Endothelial cell of umbilical vein (primary cell): ENCODE measurements around the gene CHP1. TPM values are rescaled to one million over a fixed set of nuclear protein-coding genes. Genes with fewer than 3 reads are reported as not detected.
"Not testable (repeated sequence)": the region's sequence is repeated elsewhere in the genome, so short reads cannot be mapped to it uniquely, and the experiment has no call there.

ENCODE experiments used
- BruUV-seq: library from RNA; stranded (reverse); fragments of 400-500 nt; replicated peaks from 2 replicates; lab custom pipeline; 2021; lab: Mats Ljungman, UMichigan
- CTCF ChIA-PET: fragments of 300-600, 350-600 bp; sonication (Branson Sonifier 250); formaldehyde crosslinking; loops from one replicate; lab custom pipeline; 2021; ENCODE audit warnings: antibody characterized with exemption, inconsistent platforms; lab: Charles Lee
- POLR2A ChIA-PET: fragments of 300-600, 350-600 bp; sonication (Branson Sonifier 250); formaldehyde crosslinking; loops from one replicate; lab custom pipeline; 2021; ENCODE audit warnings: antibody characterized with exemption, inconsistent platforms; lab: Charles Lee
- DNase-seq: peaks from one replicate; pipeline ENCODE4 v3.0.0-alpha.2; 2011; ENCODE audit warnings: low read depth, low spot score
- FAIRE-seq: peaks from 2 replicates; lab custom pipeline; 2011; peaks lifted over from hg19 to GRCh38; lab: Jason Lieb, UNC
- H2AFZ ChIP-seq: 2 replicates; pipeline ENCODE4 v1.6.0; 2012; ENCODE audit warnings: low read depth, low read length, control low read depth, inconsistent platforms
- H3K27ac ChIP-seq: 2 replicates; pipeline ENCODE4 v1.5.1; 2011; ENCODE audit warnings: low read depth, mild to moderate bottlenecking, control low read depth, low read length, moderate library complexity; ENCODE audit not compliant: insufficient read depth
- H3K27me3 ChIP-seq, 2 experiments: 2 replicates each; pipeline versions ENCODE4 v1.6.0 to v1.6.1; 2011; ENCODE audit warnings: low read length in 2 of 2, mixed read lengths in 1 of 2; ENCODE audit not compliant: control insufficient read depth in 2 of 2, insufficient read depth in 2 of 2
- H3K36me3 ChIP-seq, 2 experiments: 2 replicates in 1 of 2; 3 replicates in 1 of 2; pipeline ENCODE4 v1.5.1; 2011; ENCODE audit warnings: low read length in 2 of 2, mild to moderate bottlenecking in 1 of 2, moderate library complexity in 1 of 2; ENCODE audit not compliant: control insufficient read depth in 2 of 2, insufficient read depth in 2 of 2; ENCODE audit errors: extremely low read depth in 1 of 2
- H3K4me1 ChIP-seq: 3 replicates; pipeline ENCODE4 v1.5.1; 2011; ENCODE audit warnings: mild to moderate bottlenecking, low read length; ENCODE audit not compliant: control insufficient read depth, insufficient read depth; ENCODE audit errors: extremely low read depth
- H3K4me2 ChIP-seq: 2 replicates; pipeline ENCODE4 v1.6.1; 2011; ENCODE audit warnings: low read length, control low read depth, mixed read lengths; ENCODE audit not compliant: insufficient read depth
- H3K4me3 ChIP-seq, 3 experiments: fragments of 200-600 bp in 1 of 3; sonication (generic), shearing (Covaris generic) in 1 of 3; replicated peaks in 1 of 3; 2 replicates each; pipeline ENCODE4 v1.5.1; 2011 to 2016; ENCODE audit warnings: control low read depth in 3 of 3, low read length in 3 of 3, mild to moderate bottlenecking in 2 of 3, inconsistent platforms in 1 of 3, low read depth in 1 of 3, moderate library complexity in 1 of 3; ENCODE audit not compliant: insufficient read depth in 1 of 3
- H3K79me2 ChIP-seq: 2 replicates; pipeline ENCODE4 v1.6.0; 2012; ENCODE audit warnings: low read length, inconsistent platforms; ENCODE audit not compliant: control insufficient read depth, insufficient read depth
- H3K9ac ChIP-seq: replicated peaks from 2 replicates; pipeline ENCODE3; 2011; ENCODE audit warnings: low read length, control low read depth; ENCODE audit not compliant: insufficient read depth; ENCODE audit errors: extremely low read depth
- H3K9me1 ChIP-seq: replicated peaks from 3 replicates; pipeline ENCODE4 v1.6.0; 2011; ENCODE audit warnings: mild to moderate bottlenecking, low read length; ENCODE audit not compliant: control insufficient read depth, insufficient read depth; ENCODE audit errors: extremely low read depth
- H3K9me3 ChIP-seq: replicated peaks from 2 replicates; pipeline ENCODE4 v1.5.1; 2012; ENCODE audit warnings: low read length, inconsistent platforms; ENCODE audit not compliant: control insufficient read depth, insufficient read depth
- H4K20me1 ChIP-seq: replicated peaks from 2 replicates; pipeline ENCODE3; 2011; ENCODE audit warnings: mild to moderate bottlenecking, low read length; ENCODE audit not compliant: control insufficient read depth, insufficient read depth; ENCODE audit errors: extremely low read depth
- EZH2 ChIP-seq: IDR thresholded peaks from 2 replicates; pipeline ENCODE4 v1.6.1; 2012; ENCODE audit warnings: borderline replicate concordance, low read depth, mild to moderate bottlenecking, moderate library complexity, low read length, inconsistent platforms; ENCODE audit not compliant: severe bottlenecking
- FOS ChIP-seq: IDR thresholded peaks from 2 replicates; pipeline ENCODE4 v1.6.1; 2011; ENCODE audit warnings: mild to moderate bottlenecking, low read length, moderate library complexity, borderline replicate concordance; ENCODE audit not compliant: insufficient read depth
- GATA2 ChIP-seq: IDR thresholded peaks from 2 replicates; pipeline ENCODE4 v1.7.0; 2011; ENCODE audit warnings: low read depth, mild to moderate bottlenecking, moderate library complexity, mixed read lengths, low read length; ENCODE audit not compliant: insufficient read length, insufficient read depth
- JUN ChIP-seq: IDR thresholded peaks from 2 replicates; pipeline ENCODE4 v1.6.1; 2011; ENCODE audit warnings: borderline replicate concordance, low read depth; ENCODE audit not compliant: insufficient read length, insufficient read depth
- MYC ChIP-seq: IDR thresholded peaks from one replicate; pipeline ENCODE4 v1.6.1; 2011; ENCODE audit warnings: mild to moderate bottlenecking, low read depth, low read length
- POLR2A ChIP-seq: IDR thresholded peaks from 2 replicates; pipeline ENCODE4 v1.6.1; 2012; ENCODE audit warnings: low read depth, mild to moderate bottlenecking, control low read depth, low read length
- POLR2AphosphoS5 ChIP-seq: IDR thresholded peaks from 2 replicates; pipeline ENCODE4 v1.6.1; 2012; ENCODE audit warnings: low read depth, mild to moderate bottlenecking, control low read depth, low read length, moderate library complexity; ENCODE audit not compliant: insufficient read depth
- dilution Hi-C: fragments of 300-500 bp; cut with MboI; formaldehyde crosslinking; loops from one replicate; pipeline ENCODE4 v1.15.0; 2019; ENCODE audit warnings: low sequenced_read_pairs; ENCODE audit not compliant: extremely low pct_ligation_motif_present
- intact Hi-C: fragments of 100-400 bp; cut with micrococcal nuclease; formaldehyde crosslinking; loops from one replicate; pipeline ENCODE4 v1.10.0; 2022
- polyA plus RNA-seq, 4 experiments: library from polyadenylated mRNA; depleted of rRNA in 3 of 4; stranded (reverse) in 3 of 4; unstranded in 1 of 4; fragments of >200 nt; gene quantifications; 2 replicates each; pipeline versions ENCODE4 v1.2.1 to v1.2.3, GENCODE V29; 2011 to 2012; ENCODE audit warnings: missing spikeins in 1 of 4
- total RNA-seq: library from RNA; stranded (reverse); gene quantifications from 2 replicates; pipeline ENCODE4 v1.2.3, GENCODE V29; 2021
- TF ChIP-seq, protein P1 (sequence below), 2 donors: IDR thresholded peaks; 1 replicate in 1 of 2; 2 replicates in 1 of 2; pipeline ENCODE4 v1.5.1; 2011; ENCODE audit warnings: low read length in 2 of 2, mild to moderate bottlenecking in 2 of 2, moderate library complexity in 2 of 2, control low read depth in 1 of 2, inconsistent platforms in 1 of 2, low read depth in 1 of 2; ENCODE audit not compliant: insufficient read depth in 1 of 2; ENCODE audit errors: extremely low read depth in 1 of 2
- TF ChIP-seq, protein P2 (sequence below): IDR thresholded peaks from 2 replicates; pipeline ENCODE4 v1.6.1; 2011; ENCODE audit not compliant: insufficient read depth, insufficient read length

CHP1 gene
- total and polyA plus RNA-seq, 2 donors (not counting 3 experiments of a cell fraction or from before 2014, with no cell fraction given): 49.1 to 96.2 TPM

- Histone ChIP-seq H3K27ac (no peak overlapping the region), H3K4me1 (peaks cover 6% of the 10 kb centered on the region), H3K4me3 (no peak overlapping the region), H3K9me3 (no peaks in the 10 kb centered on the region), H3K36me3 (peaks cover 6 to 11% of the 10 kb centered on the region in 2 experiments), H2AFZ (no peak overlapping the region), H3K9me1 (no peaks in the 10 kb centered on the region), H3K79me2 (peaks cover 23% of the 10 kb centered on the region), H3K27me3 (no peaks in the 10 kb centered on the region), H3K9ac (no peak overlapping the region), H3K4me2 (no peak overlapping the region), H4K20me1 (no peaks in the 10 kb centered on the region)
- POLR2A ChIA-PET: no interaction called here
- intact Hi-C loops: no loop called here
- DNase-seq (peak; percentile 26), FAIRE-seq (peak; percentile 57)
- TF ChIP-seq FOS: peak; percentile 66
- no peak for TF ChIP-seq POLR2AphosphoS5
- TF ChIP-seq GATA2: no peak
- TF ChIP-seq, protein P1, sequence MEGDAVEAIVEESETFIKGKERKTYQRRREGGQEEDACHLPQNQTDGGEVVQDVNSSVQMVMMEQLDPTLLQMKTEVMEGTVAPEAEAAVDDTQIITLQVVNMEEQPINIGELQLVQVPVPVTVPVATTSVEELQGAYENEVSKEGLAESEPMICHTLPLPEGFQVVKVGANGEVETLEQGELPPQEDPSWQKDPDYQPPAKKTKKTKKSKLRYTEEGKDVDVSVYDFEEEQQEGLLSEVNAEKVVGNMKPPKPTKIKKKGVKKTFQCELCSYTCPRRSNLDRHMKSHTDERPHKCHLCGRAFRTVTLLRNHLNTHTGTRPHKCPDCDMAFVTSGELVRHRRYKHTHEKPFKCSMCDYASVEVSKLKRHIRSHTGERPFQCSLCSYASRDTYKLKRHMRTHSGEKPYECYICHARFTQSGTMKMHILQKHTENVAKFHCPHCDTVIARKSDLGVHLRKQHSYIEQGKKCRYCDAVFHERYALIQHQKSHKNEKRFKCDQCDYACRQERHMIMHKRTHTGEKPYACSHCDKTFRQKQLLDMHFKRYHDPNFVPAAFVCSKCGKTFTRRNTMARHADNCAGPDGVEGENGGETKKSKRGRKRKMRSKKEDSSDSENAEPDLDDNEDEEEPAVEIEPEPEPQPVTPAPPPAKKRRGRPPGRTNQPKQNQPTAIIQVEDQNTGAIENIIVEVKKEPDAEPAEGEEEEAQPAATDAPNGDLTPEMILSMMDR (IDR thresholded peaks at IDR 0.05; ENCODE audit: extremely low read depth in 1 of 2, insufficient read depth in 1 of 2, low read depth in 1 of 2, low read length in 2 of 2): no peak
- peak; percentile 3 for TF ChIP-seq JUN
- TF ChIP-seq MYC: no peak
- TF ChIP-seq, protein P2, sequence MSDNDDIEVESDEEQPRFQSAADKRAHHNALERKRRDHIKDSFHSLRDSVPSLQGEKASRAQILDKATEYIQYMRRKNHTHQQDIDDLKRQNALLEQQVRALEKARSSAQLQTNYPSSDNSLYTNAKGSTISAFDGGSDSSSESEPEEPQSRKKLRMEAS: no peak
- TF ChIP-seq POLR2A: no peak
- TF ChIP-seq EZH2: no peak
- dilution Hi-C loops: no loop called here
- BruUV-seq: no TSS peak
- CTCF ChIA-PET: interaction anchor here (0.5 to 1.3 kb wide), 2 partner anchors 51 to 175 kb away, joined by 3 to 4 read pairs; partner anchors contain the start of genes NUSAP1 and OIP5
These were observed 50.2 kb downstream of the CHP1 start for GRCh38 chr15:41281236-41281635.

GRCh38 chr15:41282436-41282835 lies 51.4 kb downstream of the CHP1 start:
- Histone ChIP-seq H3K79me2 (peaks cover 33% of the 10 kb centered on the region), H3K36me3 (peaks cover 10 to 11% of the 10 kb centered on the region in 2 experiments)
- dilution Hi-C loops, H3K9ac ChIP-seq, H3K4me3 ChIP-seq, CTCF ChIA-PET, H3K4me2 ChIP-seq, FAIRE-seq, H3K9me1 ChIP-seq, H3K9me3 ChIP-seq, BruUV-seq, H3K4me1 ChIP-seq, H2AFZ ChIP-seq, H3K27me3 ChIP-seq, H3K27ac ChIP-seq, H4K20me1 ChIP-seq, POLR2A ChIA-PET, DNase-seq: not testable (repeated sequence)
- intact Hi-C loops: loop anchor here (2.0 kb wide), 1 partner anchor 52 kb away; the partner anchor contains the start of genes CHP1 and EXD1
